PC-3 (cell line): Measurements from ENCODE around the gene C3orf18. TPM values are rescaled to one million over a fixed set of nuclear protein-coding genes. Genes with fewer than 3 reads are reported as not detected.

Experiments used
- ATAC-seq: fragments of 200-7000 bp; cut with Tn5 transposase; 2 replicates; pipeline ENCODE4 v1.9.1; 2020; ENCODE audit warnings: mild to moderate bottlenecking, moderate library complexity
- BruUV-seq: library from RNA; stranded (reverse); fragments of 400-500 nt; replicated peaks from 2 replicates; lab custom pipeline; 2021; lab: Mats Ljungman, UMichigan
- CTCF ChIA-PET: fragments of 300-600 bp; sonication (Branson Sonifier 250); formaldehyde crosslinking; loops from one replicate; lab custom pipeline; 2022; ENCODE audit warnings: antibody characterized with exemption; lab: Charles Lee
- POLR2A ChIA-PET: fragments of 300-600 bp; sonication (Branson Sonifier 250); formaldehyde crosslinking; loops from one replicate; lab custom pipeline; 2022; ENCODE audit warnings: antibody characterized with exemption; ENCODE audit not compliant: unreplicated experiment; lab: Charles Lee
- DNase-seq: peaks from one replicate; pipeline ENCODE4 v3.0.0-alpha.2; 2015
- H2AFZ ChIP-seq: fragments of 300-600 bp; sonication (generic); 2 replicates; pipeline ENCODE4 v1.6.0; 2016; ENCODE audit warnings: antibody characterized with exemption, low read length
- H3F3A ChIP-seq: fragments of 300-600 bp; sonication (generic); one replicate; pipeline ENCODE4 v1.6.0; 2017; ENCODE audit warnings: antibody characterized with exemption, low read length, control low read depth, mild to moderate bottlenecking; ENCODE audit not compliant: unreplicated experiment
- H3K27ac ChIP-seq: fragments of 300-600 bp; sonication (generic); 2 replicates; pipeline ENCODE4 v1.5.1; 2016; ENCODE audit warnings: mild to moderate bottlenecking, low read length
- H3K27me3 ChIP-seq: fragments of 300-600 bp; sonication (generic); 2 replicates; pipeline ENCODE4 v1.6.1; 2016; ENCODE audit warnings: low read length, mixed read lengths
- H3K36me3 ChIP-seq: fragments of 300-600 bp; sonication (generic); 2 replicates; pipeline ENCODE4 v1.6.1; 2016; ENCODE audit warnings: low read depth, mixed run types, low read length, mixed read lengths
- H3K4me1 ChIP-seq: fragments of 300-600 bp; sonication (generic); 2 replicates; pipeline ENCODE4 v1.5.1; 2016; ENCODE audit warnings: low read length; ENCODE audit not compliant: insufficient read depth
- H3K4me2 ChIP-seq: fragments of 300-600 bp; sonication (generic); 2 replicates; pipeline ENCODE4 v1.6.0; 2016; ENCODE audit warnings: low read length
- H3K4me3 ChIP-seq: fragments of 300-600 bp; sonication (generic); 2 replicates; pipeline ENCODE4 v1.5.1; 2016; ENCODE audit warnings: mild to moderate bottlenecking, low read length, mixed read lengths
- H3K79me2 ChIP-seq: fragments of 300-600 bp; sonication (generic); 2 replicates; pipeline ENCODE4 v1.6.1; 2017; ENCODE audit warnings: low read length, mixed read lengths
- H3K9ac ChIP-seq: fragments of 300-600 bp; sonication (generic); 2 replicates; pipeline ENCODE4 v1.6.0; 2016; ENCODE audit warnings: mild to moderate bottlenecking, low read length
- H3K9me2 ChIP-seq: fragments of 300-600 bp; sonication (generic); replicated peaks from 2 replicates; pipeline ENCODE4 v1.6.1; 2016; ENCODE audit warnings: mixed run types, low read length, mixed read lengths
- H3K9me3 ChIP-seq: fragments of 300-600 bp; sonication (generic); 2 replicates; pipeline ENCODE4 v1.6.1; 2016; ENCODE audit warnings: low read length, mixed read lengths
- H4K20me1 ChIP-seq: fragments of 300-600 bp; sonication (generic); 2 replicates; pipeline ENCODE4 v1.6.1; 2016; ENCODE audit warnings: low read length, mixed read lengths
- EZH2 ChIP-seq: fragments of 300-600 bp; sonication (generic); IDR thresholded peaks from one replicate; pipeline ENCODE4 v1.6.1; 2017; ENCODE audit warnings: antibody characterized with exemption, mild to moderate bottlenecking, low read length; ENCODE audit not compliant: unreplicated experiment
- EZH2phosphoT487 ChIP-seq: fragments of 300-600 bp; sonication (generic); IDR thresholded peaks from 2 replicates; pipeline ENCODE4 v1.6.1; 2018; ENCODE audit warnings: mild to moderate bottlenecking, antibody characterized with exemption, low read length, borderline replicate concordance
- intact Hi-C: fragments of 100-400 bp; cut with micrococcal nuclease; formaldehyde crosslinking; loops from 2 replicates; pipeline ENCODE4 v1.9.0; 2023
- total RNA-seq: library from RNA; depleted of rRNA; stranded (reverse); fragments of >200 nt; gene quantifications from 2 replicates; pipeline ENCODE4 v1.2.3, GENCODE V29; 2014
- TF ChIP-seq, protein P1 (sequence below): fragments of 300-600 bp; sonication (generic); conservative IDR thresholded peaks from 2 replicates; pipeline ENCODE4 v1.5.1; 2017; ENCODE audit warnings: antibody characterized with exemption, low read depth, mild to moderate bottlenecking, low read length

The C3orf18 gene
- total RNA-seq, 1 experiment from 2014 or later: 31.2 TPM

GRCh38 chr3:50570508-50571279, 3.1 kb upstream of the C3orf18 start:
- H3K9ac ChIP-seq: peak overlapping the region; percentile 89

DNA sequence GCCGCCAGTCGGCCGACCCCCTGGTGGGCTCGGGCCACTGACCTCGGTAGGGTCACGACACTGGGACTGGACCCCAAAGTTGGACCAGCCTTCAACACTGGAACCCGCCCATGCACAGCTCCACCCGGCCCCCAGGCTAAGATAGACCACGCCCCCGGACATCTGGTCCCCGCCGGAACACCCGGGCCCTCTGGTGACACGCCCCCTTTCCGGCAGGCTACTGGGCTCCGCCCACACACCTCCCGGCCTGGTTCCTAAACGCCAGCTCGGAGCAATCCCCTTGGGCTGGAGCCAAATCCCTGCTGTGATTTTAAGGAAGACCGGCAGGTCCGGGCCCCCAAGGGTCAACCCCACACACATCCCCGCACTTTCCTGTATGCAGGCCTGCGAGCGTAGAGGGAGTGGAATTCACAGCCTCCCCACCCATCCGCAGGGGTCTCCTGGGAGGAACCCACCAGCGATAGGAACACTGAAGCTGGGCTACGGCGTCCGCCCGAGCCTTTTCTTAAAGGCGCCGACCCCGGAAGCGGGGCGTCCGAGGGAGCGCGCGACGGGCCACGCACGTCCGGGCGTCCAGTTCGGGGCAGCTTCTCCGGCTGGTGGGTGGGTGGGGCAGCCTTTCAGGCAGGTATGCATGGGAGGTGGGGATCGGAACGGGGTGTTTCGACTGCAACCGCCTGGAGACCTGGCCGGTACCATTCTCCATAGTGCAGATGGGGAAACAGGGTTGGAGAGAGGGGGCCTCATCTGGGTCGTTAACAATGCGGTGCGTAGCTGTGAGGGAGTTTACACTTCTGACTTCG, 1.6 kb upstream of the C3orf18 start, which contains the start of gene HEMK1:
TSS of gene HEMK1 (plus strand) at position 576 of the 803 bp plus-strand sequence. CDS start 1,583 bp downstream, outside the sequence.
- Histone ChIP-seq H3K27me3 (no peaks in the 10 kb centered on the region), H3K36me3 (peaks cover 3% of the 10 kb centered on the region; the same call in 1 of the 2 replicates), H3K4me1 (peaks cover 22% of the 10 kb centered on the region; the same call in 1 of the 2 replicates), H2AFZ (peak within 1 kb of the TSS; percentile 90), H3K9ac (peak within 1 kb of the TSS; percentile 89), H3K4me3 (peak within 1 kb of the TSS; percentile 79), H3K27ac (peak within 1 kb of the TSS; percentile 31), H4K20me1 (no peaks in the 10 kb centered on the region), H3K9me3 (no peaks in the 10 kb centered on the region), H3K9me2 (no peaks in the 10 kb centered on the region), H3F3A (peaks cover 4% of the 10 kb centered on the region), H3K79me2 (peaks cover 11% of the 10 kb centered on the region), H3K4me2 (peak within 1 kb of the TSS; percentile 88)
- ChIA-PET POLR2A (interaction anchor here (0.6 to 0.9 kb wide), 3 partner anchors 12 to 1972 kb away, joined by 3 to 9 read pairs (median 5); partner anchors contain the start of gene CISH), CTCF (interaction anchor here (1.0 kb wide), 1 partner anchor 821 kb away, joined by 3 read pairs; no protein-coding TSS in a partner anchor)
- BruUV-seq: no TSS peak
- ATAC-seq (peak; percentile 71), DNase-seq (peak; percentile 96)
- no peak for TF ChIP-seq EZH2phosphoT487
- TF ChIP-seq, protein P1, sequence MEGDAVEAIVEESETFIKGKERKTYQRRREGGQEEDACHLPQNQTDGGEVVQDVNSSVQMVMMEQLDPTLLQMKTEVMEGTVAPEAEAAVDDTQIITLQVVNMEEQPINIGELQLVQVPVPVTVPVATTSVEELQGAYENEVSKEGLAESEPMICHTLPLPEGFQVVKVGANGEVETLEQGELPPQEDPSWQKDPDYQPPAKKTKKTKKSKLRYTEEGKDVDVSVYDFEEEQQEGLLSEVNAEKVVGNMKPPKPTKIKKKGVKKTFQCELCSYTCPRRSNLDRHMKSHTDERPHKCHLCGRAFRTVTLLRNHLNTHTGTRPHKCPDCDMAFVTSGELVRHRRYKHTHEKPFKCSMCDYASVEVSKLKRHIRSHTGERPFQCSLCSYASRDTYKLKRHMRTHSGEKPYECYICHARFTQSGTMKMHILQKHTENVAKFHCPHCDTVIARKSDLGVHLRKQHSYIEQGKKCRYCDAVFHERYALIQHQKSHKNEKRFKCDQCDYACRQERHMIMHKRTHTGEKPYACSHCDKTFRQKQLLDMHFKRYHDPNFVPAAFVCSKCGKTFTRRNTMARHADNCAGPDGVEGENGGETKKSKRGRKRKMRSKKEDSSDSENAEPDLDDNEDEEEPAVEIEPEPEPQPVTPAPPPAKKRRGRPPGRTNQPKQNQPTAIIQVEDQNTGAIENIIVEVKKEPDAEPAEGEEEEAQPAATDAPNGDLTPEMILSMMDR: no peak
- no peak for TF ChIP-seq EZH2
- intact Hi-C loops: loop anchor here (1.0 kb wide), 1 partner anchor 43 kb away; no protein-coding TSS in a partner anchor

More at GRCh38 chr3:50570508-50571279, 3.1 kb upstream of the C3orf18 start:
- Histone ChIP-seq H3F3A (peaks cover 4% of the 10 kb centered on the region), H3K4me3 (peak overlapping the region; percentile 79), H3K9me3 (no peaks in the 10 kb centered on the region), H3K4me2 (peak overlapping the region; percentile 88), H3K9me2 (no peaks in the 10 kb centered on the region), H3K27ac (no peak overlapping the region), H3K27me3 (no peaks in the 10 kb centered on the region), H4K20me1 (no peaks in the 10 kb centered on the region), H3K79me2 (peaks cover 11% of the 10 kb centered on the region), H3K36me3 (peaks cover 3% of the 10 kb centered on the region; the same call in 1 of the 2 replicates), H2AFZ (no peak overlapping the region), H3K4me1 (peaks cover 22% of the 10 kb centered on the region; the same call in 1 of the 2 replicates)
- no peak for ATAC-seq
- POLR2A ChIA-PET: no interaction called here
- intact Hi-C loops: no loop called here
- TF ChIP-seq EZH2: no peak
- CTCF ChIA-PET: no interaction called here
- no TSS peak for BruUV-seq
- DNase-seq: no peak

DNA sequence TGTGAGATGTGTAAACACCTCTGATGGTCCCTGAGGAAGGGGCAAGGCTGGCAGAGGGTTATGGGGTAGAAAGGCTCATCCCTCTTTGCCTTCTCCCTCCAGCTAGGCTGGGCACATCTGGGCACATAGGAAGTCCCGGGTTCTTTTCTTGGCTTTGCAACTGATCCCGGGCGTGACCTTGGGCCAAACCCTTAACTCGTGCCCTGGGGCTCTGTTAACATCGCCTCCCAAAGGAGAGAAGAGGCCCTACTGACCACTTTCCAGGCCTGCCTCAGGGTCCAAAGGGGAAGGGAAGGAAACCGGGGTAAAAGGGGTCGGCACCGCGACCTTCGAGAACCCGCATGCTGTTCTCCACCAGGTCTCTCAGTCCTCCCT, 549 bp downstream of the C3orf18 start:
- no peaks in the 10 kb centered on the region for H3K9me3 ChIP-seq
- H3F3A ChIP-seq: peaks cover 4% of the 10 kb centered on the region
- TSS peak; percentile 29 for BruUV-seq
- DNase-seq: no peak
- no peaks in the 10 kb centered on the region for H3K36me3 ChIP-seq
- CTCF ChIA-PET: no interaction called here
- H3K27ac ChIP-seq: no peak overlapping the region
- H3K27me3 ChIP-seq: no peaks in the 10 kb centered on the region
- TF ChIP-seq EZH2phosphoT487: no peak
- H3K4me2 ChIP-seq: peak overlapping the region; percentile 88
- H2AFZ ChIP-seq: peak overlapping the region; percentile 95
- no peaks in the 10 kb centered on the region for H3K9me2 ChIP-seq
- peaks cover 28% of the 10 kb centered on the region for H3K4me1 ChIP-seq
- peak overlapping the region; percentile 64 for H3K9ac ChIP-seq
- H3K4me3 ChIP-seq: peak overlapping the region; percentile 77
- intact Hi-C loops: no loop called here
- POLR2A ChIA-PET: interaction anchor here (0.6 kb wide), 1 partner anchor 45 kb away, joined by 10 read pairs; no protein-coding TSS in a partner anchor
- no peak for ATAC-seq
- H4K20me1 ChIP-seq: no peaks in the 10 kb centered on the region
- peaks cover 11% of the 10 kb centered on the region for H3K79me2 ChIP-seq
